GM19395 (cell line): ENCODE measurements around the gene FMN2.

Source experiments
- ATAC-seq: cut with Tn5 transposase; IDR thresholded peaks from one replicate; pipeline ENCODE4 v1.9.1; 2021; ENCODE audit warnings: mild to moderate bottlenecking, moderate library complexity; ENCODE audit not compliant: unreplicated experiment

The FMN2 gene

DNA sequence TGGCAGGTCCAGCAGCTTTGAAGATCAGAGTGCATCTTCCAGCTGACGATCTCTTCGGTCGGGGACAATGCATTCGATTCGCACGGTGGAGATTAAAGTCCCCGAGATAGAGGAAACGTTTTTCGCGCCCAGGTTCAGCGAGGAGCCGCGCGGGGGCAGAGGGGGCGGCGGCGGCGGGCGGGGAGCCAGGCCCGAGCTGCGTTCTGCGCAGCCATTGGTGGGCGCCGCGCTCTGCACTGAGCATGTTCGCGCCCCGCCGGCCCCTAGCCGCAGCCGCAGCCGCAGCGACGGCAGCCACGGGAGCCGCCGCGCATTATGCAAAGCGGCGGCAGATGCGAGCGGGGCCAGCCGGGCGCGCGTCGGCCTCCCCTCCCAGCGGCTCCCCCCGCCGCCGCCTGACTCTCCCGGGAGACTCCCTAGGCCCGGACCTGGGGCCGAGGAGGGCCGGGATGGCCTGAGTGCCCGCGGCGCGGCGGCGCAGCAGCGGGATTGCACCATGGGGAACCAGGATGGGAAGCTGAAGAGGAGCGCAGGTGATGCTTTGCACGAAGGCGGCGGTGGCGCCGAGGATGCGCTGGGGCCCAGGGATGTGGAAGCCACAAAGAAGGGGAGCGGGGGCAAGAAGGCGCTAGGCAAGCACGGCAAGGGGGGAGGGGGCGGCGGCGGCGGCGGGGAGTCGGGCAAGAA, at the start of gene FMN2:
FMN2 (plus strand) TSS at position 270 of the 687 bp plus-strand sequence; CDS start at position 497, 227 bp downstream.
- peak; percentile 52 for ATAC-seq

GRCh38 chr1:240044620-240045019, 47.1 kb upstream of the FMN2 start:
- no peak for ATAC-seq

DNA sequence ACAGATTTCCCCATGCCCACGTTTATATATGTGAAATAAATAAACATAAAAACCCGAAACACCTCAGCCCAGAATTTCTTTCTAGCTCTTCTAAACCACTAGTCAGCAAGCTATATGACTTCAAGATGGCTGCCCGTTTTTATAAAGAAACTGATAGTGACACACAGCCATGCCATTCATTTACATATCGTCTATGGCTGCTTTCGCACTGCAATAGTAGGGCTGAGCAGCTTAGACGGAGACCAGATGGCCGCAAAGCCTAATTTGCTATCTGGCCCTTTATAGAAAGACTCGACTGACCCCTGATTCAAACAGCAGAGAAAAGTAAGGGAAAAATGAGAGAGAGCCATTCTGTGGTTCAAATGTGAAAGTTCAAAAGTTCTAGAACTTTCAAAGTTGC, 45.7 kb upstream of the FMN2 start:
- ATAC-seq: no peak

- no peak for ATAC-seq
Measured at GRCh38 chr1:240054109-240054701, 37.5 kb upstream of the FMN2 start.

GRCh38 chr1:240055936-240056335, 35.7 kb upstream of the FMN2 start:
- ATAC-seq: no peak

DNA sequence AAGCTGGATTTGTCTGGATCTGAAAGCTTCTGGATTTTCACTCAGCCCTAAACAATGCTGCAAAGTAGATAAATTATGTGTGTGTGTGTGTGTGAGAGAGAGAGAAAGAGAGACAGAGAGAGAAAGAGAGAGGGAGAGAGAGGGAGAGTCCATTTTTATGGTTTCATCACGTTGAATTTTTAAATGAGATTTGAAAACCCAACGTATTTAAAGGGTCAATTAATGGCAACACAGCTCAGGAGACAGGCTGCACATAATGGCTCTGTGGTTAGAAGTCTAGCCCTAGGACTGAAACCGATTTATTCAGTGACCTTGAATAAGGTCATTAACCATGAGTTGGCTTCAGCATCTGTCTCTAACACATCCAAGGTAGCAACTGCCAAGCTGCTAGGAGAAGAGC, 35.3 kb upstream of the FMN2 start:
- no peak for ATAC-seq

- ATAC-seq: no peak
Measured at GRCh38 chr1:240058049-240058448, 33.6 kb upstream of the FMN2 start.

DNA sequence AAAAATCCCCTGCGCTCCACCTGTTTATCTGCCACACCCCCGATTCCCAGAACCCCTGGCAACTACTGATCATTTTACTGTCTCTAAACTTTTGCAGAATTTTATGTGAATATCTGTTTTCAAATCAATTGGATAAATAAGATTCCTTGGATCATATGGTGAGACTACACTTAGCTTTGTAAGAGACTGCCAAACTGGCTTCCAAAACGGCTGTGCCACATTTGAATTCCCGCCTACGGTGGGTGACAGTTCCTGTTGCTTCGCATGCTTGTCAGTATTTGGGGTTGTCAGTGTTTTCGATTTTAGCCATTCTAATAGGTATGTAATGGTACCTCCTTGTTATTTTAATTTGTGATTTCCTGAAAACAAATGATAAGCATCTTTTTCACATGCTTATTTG, 22.7 kb upstream of the FMN2 start:
- ATAC-seq: no peak

DNA sequence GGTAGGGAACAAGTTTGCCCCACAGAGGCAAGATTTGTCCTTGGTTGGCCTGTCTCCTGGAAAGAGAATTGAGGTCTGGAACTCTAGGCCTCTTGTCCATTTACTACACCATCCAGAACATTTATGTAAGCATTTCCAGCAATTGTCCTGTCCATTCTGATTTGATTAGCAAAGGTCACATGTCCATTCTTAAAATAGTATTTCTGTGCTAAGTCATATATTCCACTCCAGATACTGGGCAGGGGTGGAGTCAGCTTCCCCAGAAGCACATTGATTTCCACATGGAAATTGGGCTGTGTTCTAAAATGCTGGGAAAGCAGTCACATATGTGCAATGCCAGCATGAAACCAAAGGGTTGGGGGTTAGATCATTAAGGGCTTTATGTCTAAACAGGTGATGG, 21.5 kb upstream of the FMN2 start:
- ATAC-seq: no peak

DNA sequence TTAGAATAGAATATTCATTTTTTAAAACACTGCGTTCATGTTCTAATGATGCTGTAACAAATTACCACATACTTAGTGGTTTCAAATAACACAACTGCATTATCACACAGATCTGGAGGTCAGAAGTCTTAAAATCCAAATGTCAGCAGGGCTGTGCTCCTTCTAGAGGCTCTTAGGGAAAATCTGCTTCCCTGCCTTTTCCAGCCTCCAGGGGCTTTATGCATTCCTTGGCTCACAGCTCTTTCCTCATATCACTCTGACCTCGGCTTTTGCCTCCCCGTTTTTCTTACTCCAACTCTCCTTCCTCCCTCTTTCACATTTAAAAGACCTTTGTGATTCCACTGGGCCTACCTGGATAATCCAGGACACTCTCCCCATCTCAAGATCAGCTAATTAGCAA, 18.6 kb upstream of the FMN2 start:
- ATAC-seq: no peak

- ATAC-seq: no peak
Measured at GRCh38 chr1:240074422-240074821, 17.3 kb upstream of the FMN2 start.

- no peak for ATAC-seq
Measured at GRCh38 chr1:240074908-240075307, 16.8 kb upstream of the FMN2 start.

GRCh38 chr1:240084337-240084736, 7.3 kb upstream of the FMN2 start:
- no peak for ATAC-seq

DNA sequence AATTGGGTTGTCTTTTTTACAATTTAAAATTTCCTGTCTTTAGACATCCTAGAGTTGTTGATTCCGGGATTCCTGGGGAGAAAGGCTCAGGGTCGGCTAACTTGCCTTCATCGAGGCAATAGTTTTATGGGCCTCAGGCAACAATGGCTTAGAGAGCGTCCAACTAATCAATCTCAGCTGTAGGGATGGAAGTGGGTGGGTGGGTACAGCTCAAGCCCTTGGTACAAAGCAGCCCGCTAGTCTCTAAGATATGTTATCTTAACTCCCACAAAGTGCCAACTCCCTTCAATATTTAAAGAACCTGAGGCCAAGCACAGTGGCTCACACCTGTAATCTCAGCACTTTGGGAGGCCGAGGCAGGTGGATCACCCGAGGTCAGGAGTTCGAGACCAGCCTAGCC, 6.9 kb upstream of the FMN2 start:
- no peak for ATAC-seq

DNA sequence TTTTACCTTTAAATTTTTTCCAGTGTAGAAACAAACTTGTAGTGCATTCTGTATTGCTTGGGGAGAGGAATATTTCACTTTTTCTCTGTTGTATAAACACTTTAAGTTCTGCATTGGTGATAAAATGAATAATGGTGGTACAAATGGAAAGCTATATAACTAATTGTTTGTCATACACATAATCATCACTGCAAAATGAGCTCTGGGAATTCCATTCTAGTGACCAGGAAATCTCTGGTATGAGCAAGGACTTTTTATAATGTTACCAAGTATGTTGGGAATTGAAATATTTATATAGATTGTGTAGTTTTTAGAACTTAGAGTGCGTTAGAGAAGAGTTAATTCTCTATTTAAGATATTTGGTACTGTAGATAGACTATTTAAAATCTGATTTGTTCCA, 5.0 kb upstream of the FMN2 start:
- no peak for ATAC-seq

DNA sequence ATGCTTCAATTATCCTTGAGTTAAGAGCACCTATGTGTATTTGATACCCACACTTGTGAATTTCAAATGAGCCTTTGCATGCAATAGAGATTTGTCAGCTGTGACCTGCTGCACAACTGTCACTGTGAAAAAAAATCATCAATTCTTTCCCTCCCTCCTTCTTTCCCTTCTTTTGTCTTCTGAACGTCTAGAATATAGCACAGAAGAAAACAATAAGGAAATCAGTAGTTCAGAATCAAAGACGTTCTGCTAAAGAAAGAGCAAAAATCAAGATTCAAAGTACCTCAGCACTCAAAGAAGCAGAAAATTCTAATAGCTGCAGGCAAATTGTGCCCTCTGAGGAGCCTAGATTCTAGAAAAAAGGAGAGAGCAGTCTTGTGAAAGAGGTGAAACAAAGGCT, 1.7 kb upstream of the FMN2 start:
- no peak for ATAC-seq

DNA sequence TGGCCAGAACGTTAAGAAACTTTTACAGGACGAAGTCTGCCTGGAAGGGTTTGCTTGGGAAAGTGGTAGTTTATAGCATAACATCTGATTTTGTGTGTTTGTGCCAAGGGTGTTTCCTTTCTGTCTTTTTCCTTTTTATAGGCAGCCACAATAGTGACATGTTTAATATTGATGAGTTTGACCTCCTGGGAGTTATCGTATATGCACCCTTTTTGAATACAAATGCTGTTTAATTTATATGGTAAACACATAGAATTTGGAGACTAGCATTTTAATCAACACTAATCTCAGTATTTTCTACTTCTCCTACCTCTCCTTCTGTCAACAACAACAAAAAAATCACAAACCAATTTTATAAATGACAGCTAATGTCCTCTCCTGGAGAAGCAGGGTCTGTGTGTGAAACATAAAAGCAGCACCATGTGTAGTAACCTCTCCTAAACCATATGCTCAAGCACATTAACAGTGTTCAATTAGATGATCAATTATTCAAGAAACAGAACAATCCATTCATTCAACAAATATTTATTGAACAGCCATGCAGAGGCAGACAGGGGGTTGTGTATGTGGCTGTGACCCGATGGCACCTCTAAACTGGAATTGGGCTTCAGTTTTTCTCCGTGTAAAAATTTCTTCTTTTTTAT, 604 bp upstream of the FMN2 start:
- peak; percentile 7 for ATAC-seq

DNA sequence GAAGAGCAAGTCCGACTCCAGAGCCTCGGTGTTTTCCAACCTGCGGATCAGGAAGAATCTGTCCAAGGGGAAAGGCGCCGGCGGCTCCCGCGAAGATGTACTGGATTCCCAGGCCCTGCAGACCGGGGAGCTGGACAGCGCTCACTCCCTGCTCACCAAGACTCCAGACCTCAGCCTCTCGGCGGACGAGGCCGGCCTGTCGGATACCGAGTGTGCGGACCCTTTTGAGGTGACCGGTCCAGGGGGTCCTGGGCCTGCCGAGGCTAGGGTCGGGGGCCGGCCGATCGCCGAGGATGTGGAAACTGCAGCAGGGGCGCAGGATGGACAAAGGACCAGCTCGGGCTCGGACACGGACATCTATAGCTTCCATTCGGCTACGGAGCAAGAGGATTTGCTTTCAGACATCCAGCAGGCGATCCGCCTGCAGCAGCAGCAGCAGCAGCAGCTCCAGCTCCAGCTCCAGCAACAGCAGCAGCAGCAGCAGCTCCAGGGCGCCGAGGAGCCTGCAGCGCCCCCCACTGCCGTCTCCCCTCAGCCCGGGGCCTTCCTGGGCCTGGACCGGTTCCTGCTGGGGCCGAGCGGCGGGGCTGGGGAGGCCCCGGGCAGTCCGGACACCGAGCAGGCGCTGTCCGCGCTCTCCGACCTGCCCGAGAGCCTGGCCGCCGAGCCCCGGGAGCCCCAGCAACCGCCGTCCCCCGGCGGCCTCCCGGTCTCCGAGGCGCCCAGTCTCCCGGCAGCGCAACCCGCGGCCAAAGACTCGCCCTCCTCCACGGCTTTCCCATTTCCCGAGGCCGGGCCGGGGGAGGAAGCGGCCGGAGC, 827 bp downstream of the FMN2 start:
- ATAC-seq: no peak

DNA sequence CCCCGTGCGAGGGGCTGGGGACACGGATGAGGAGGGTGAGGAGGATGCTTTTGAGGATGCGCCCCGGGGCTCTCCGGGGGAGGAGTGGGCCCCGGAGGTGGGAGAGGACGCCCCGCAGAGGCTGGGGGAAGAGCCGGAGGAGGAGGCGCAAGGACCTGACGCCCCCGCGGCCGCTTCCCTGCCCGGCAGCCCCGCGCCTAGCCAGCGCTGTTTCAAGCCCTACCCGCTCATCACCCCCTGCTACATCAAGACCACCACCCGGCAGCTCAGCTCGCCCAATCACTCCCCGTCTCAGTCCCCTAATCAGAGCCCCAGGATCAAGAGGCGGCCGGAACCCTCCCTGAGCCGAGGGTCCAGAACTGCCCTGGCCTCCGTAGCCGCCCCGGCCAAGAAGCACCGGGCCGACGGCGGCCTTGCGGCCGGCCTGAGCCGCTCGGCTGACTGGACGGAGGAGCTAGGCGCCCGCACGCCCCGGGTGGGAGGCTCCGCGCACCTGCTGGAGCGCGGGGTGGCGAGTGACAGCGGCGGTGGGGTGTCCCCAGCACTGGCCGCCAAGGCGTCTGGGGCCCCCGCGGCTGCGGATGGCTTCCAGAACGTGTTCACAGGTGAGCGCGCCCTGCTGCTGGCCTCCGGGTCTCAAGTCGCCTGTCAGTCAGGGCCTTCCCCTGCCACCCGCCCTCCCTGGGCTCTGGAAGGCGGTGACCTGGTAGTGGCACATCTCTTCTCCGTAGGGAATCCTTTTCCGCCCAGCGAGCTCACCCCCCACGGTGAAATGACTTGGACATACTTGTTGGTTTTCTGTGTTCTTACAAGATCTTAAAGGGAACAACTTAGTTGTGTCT, 1.7 kb downstream of the FMN2 start:
- no peak for ATAC-seq

DNA sequence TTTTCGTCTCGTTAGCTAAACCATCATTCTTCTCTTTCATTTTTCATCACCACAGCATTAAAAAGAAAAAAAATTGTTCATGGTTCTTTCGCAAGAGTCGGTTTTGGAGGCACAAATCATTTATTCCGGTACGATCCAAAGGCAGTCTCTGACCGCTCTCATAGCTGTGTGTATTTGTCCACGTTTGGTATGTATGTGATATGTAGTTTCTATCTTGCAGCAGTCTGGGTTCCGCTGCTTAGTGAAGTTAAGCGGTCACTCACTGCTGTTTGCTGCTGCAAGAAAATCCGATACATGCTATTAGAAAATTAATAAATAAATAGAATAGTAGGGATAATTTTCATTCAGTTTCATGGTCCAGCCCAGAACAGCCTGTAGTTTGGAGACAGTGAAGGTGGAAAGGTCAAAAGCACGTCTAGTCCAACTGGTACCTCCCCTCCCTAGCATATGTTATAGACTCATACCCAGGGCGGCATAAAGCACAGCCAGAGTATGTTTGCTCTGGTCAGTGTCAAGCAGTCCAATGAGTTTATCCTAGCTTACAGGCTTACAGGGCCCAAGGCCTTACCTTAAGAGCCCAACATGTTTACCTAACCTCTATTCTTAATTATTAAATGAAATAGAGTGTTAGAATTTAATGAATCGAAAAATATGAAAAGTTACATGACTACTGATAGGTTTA, 2.5 kb downstream of the FMN2 start:
- ATAC-seq: no peak
